ENCODE measurements around the gene PCNX1. TPM values are rescaled to one million over a fixed set of nuclear protein-coding genes. Genes with fewer than 3 reads are reported as not detected.

The PCNX1 gene
- polyA plus RNA-seq, 3 donors, result 7.3 to 26.7 (median 8.1) TPM

DNA sequence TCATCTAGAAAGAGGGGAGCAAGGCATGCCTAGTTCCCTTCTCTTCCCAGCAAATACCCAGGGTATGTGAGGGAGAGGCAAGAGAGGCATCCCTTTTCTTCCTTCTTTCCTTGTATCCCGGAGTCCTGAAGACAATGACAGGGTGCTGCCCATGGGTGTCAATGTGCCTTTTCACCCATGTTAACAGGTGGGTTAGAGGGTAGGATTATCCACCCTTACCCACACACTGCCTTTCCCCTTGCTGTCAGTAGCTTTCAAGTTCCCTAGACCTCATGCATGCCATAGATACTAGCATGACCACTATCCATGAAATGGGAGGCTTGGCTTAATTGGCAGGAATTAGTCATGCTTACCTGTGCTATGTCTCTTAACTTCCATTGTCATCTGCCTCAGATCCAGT is 36.3 kb upstream of the PCNX1 start:
- Mint-ChIP-seq H3K9me3 (peaks cover 13 to 20% (median 16%) of the 10 kb centered on the region in 7 donors), H3K36me3 (no peaks in the 10 kb centered on the region), H3K4me3 (no peak overlapping the region), H3K27ac (no peak overlapping the region), H3K27me3 (ENCODE audit: low read depth in 3 of 3) (peaks cover 0 to 3% (median 0%) of the 10 kb centered on the region in 3 donors), H3K4me1 (peaks cover 12% of the 10 kb centered on the region)
- Histone ChIP-seq H3K4me1 (ENCODE audit: control insufficient read depth in 1 of 2, insufficient read depth in 2 of 2, low read length in 2 of 2) (peaks cover 2 to 14% of the 10 kb centered on the region in 2 donors), H3K9me3 (replicated peaks in 1 of 2; ENCODE audit: control insufficient read depth in 1 of 2, insufficient read depth in 1 of 2, low read length in 2 of 2) (peaks cover 16 to 17% of the 10 kb centered on the region in 2 donors), H3K36me3 (replicated peaks in 1 of 2; ENCODE audit: control insufficient read depth in 1 of 2, insufficient read depth in 2 of 2, low read length in 2 of 2) (no peaks in the 10 kb centered on the region), H4K20me1 (ENCODE audit: insufficient read depth, low read length) (no peaks in the 10 kb centered on the region), H3K27ac (ENCODE audit: low read depth in 1 of 2, low read length in 2 of 2) (no peak overlapping the region), H3K4me2 (replicated peaks; ENCODE audit: extremely low read depth, low read length, poor library complexity, severe bottlenecking) (no peak overlapping the region), H2AFZ (ENCODE audit: insufficient read depth, low read depth, low read length, poor library complexity, severe bottlenecking) (no peak overlapping the region), H3K79me2 (ENCODE audit: insufficient read depth, low read length) (no peaks in the 10 kb centered on the region), H3K4me3 (replicated peaks in 1 of 3; ENCODE audit: low read depth in 2 of 3, low read length in 3 of 3) (no peak overlapping the region), H3K9ac (ENCODE audit: insufficient read depth, low read length, poor library complexity, severe bottlenecking) (no peak overlapping the region), H3K27me3 (ENCODE audit: control insufficient read depth in 2 of 2, insufficient read depth in 2 of 2, low read length in 2 of 2) (no peaks in the 10 kb centered on the region)
- intact Hi-C loops (cut with micrococcal nuclease), result loop anchor here (5.0 to 10.0 kb wide), 3 partner anchors 36 to 104 kb away; partner anchors contain the start of gene PCNX1 (in 1 of the 2)
- no peak for DNase-seq
- WGBS (ENCODE audit: insufficient coverage), result no CpG with 5 or more reads among the region's 1 CpG
- TF ChIP-seq, protein P1, sequence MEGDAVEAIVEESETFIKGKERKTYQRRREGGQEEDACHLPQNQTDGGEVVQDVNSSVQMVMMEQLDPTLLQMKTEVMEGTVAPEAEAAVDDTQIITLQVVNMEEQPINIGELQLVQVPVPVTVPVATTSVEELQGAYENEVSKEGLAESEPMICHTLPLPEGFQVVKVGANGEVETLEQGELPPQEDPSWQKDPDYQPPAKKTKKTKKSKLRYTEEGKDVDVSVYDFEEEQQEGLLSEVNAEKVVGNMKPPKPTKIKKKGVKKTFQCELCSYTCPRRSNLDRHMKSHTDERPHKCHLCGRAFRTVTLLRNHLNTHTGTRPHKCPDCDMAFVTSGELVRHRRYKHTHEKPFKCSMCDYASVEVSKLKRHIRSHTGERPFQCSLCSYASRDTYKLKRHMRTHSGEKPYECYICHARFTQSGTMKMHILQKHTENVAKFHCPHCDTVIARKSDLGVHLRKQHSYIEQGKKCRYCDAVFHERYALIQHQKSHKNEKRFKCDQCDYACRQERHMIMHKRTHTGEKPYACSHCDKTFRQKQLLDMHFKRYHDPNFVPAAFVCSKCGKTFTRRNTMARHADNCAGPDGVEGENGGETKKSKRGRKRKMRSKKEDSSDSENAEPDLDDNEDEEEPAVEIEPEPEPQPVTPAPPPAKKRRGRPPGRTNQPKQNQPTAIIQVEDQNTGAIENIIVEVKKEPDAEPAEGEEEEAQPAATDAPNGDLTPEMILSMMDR (IDR thresholded peaks at IDR 0.05), result no peak

DNA sequence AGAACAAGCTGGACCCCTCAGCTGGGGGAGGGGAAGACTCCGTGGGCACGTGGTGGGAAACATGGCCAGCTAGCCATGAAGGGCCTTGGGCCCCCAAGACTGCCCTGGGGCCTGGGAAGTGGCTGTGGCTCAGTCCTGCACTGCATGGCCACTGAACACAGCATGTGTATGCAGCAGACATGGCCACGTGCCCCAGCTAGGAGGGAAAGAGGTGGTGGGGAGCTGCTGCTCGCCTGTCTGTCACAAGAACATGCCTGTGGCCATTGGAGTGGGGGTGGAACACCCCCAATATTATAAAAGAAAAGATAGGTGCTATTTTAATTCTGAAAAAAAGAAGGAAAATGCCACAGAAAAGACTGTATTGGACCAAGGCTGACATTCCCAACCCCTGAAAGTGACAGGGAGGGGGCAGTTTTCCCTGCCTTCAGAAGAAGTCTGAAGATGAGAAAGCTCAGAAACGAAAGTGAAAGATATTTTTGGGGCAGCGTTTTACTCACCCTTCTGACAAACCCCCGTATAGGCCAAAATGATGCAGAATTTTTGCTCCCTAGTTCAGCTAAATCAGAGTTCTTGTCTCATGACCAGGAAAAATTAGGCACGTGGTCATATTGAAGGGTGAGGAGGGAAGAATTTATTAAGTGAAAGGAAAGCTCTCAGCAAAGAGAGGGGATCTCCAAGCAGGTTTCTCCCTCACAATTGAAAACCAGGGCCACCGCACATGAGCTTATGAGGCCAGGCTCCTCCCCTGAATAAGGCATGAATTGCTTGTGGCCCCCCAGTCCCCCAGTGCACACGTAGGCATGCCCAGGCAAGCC is 35.2 kb upstream of the PCNX1 start:
- H3K9me3 Mint-ChIP-seq, result peaks cover 14 to 18% (median 17%) of the 10 kb centered on the region in 7 donors
- H3K4me1 ChIP-seq (ENCODE audit: control insufficient read depth in 1 of 2, insufficient read depth in 2 of 2, low read length in 2 of 2), result peaks cover 2 to 14% of the 10 kb centered on the region in 2 donors
- H4K20me1 ChIP-seq (ENCODE audit: insufficient read depth, low read length), result no peaks in the 10 kb centered on the region
- TF ChIP-seq, protein P1 (IDR thresholded peaks at IDR 0.05), result no peak
- H3K36me3 ChIP-seq (replicated peaks in 1 of 2; ENCODE audit: control insufficient read depth in 1 of 2, insufficient read depth in 2 of 2, low read length in 2 of 2), result no peaks in the 10 kb centered on the region
- H3K36me3 Mint-ChIP-seq, result no peaks in the 10 kb centered on the region
- peak overlapping the region; percentile 46 for H2AFZ ChIP-seq (ENCODE audit: insufficient read depth, low read depth, low read length, poor library complexity, severe bottlenecking)
- peaks cover 0 to 3% (median 0%) of the 10 kb centered on the region in 3 donors for H3K27me3 Mint-ChIP-seq (ENCODE audit: low read depth in 3 of 3)
- H3K9me3 ChIP-seq (replicated peaks in 1 of 2; ENCODE audit: control insufficient read depth in 1 of 2, insufficient read depth in 1 of 2, low read length in 2 of 2), result peaks cover 15 to 17% of the 10 kb centered on the region in 2 donors
- no peaks in the 10 kb centered on the region for H3K79me2 ChIP-seq (ENCODE audit: insufficient read depth, low read length)
- DNase-seq, result no peak
- H3K4me1 Mint-ChIP-seq, result peaks cover 12% of the 10 kb centered on the region
- H3K27me3 ChIP-seq (ENCODE audit: control insufficient read depth in 2 of 2, insufficient read depth in 2 of 2, low read length in 2 of 2), result no peaks in the 10 kb centered on the region
- H3K9ac ChIP-seq (ENCODE audit: insufficient read depth, low read length, poor library complexity, severe bottlenecking), result no peak overlapping the region
- peak overlapping the region in 1 of 3 experiments; percentile 34 for H3K4me3 ChIP-seq (replicated peaks in 1 of 3; ENCODE audit: low read depth in 2 of 3, low read length in 3 of 3)
- H3K4me3 Mint-ChIP-seq, result peak overlapping the region; percentile 36 to 42
- H3K27ac Mint-ChIP-seq, result peak overlapping the region in 2 of 7 donors; percentile 46 to 63
- intact Hi-C loops (cut with micrococcal nuclease), result loop anchor here (5.0 to 10.0 kb wide), 3 partner anchors 35 to 103 kb away; partner anchors contain the start of gene PCNX1 (in 1 of the 2)
- peak overlapping the region in 1 of 2 donors; percentile 58 for H3K27ac ChIP-seq (ENCODE audit: low read depth in 1 of 2, low read length in 2 of 2)
- peak overlapping the region; percentile 38 for H3K4me2 ChIP-seq (replicated peaks; ENCODE audit: extremely low read depth, low read length, poor library complexity, severe bottlenecking)
- 93% methylated on average over 4 of the region's 10 CpGs for WGBS (ENCODE audit: insufficient coverage)

All from CD14-positive monocyte (primary cell).